GM12864 (cell line): ENCODE measurements around the gene MALRD1.

Experiments used
- DNase-seq: peaks from one replicate; pipeline ENCODE4 v3.0.0-alpha.2; 2011; ENCODE audit warnings: low read depth
- H3K4me3 ChIP-seq: 2 replicates; pipeline ENCODE4 v1.5.1; 2011; ENCODE audit warnings: mild to moderate bottlenecking, low read depth, low read length, control low read depth
- TF ChIP-seq, protein P1 (sequence below): IDR thresholded peaks from 2 replicates; pipeline ENCODE4 v1.5.1; 2011; ENCODE audit warnings: low read depth, mild to moderate bottlenecking, moderate library complexity, low read length, control low read depth, inconsistent platforms; ENCODE audit errors: missing control alignments

Gene MALRD1

DNA sequence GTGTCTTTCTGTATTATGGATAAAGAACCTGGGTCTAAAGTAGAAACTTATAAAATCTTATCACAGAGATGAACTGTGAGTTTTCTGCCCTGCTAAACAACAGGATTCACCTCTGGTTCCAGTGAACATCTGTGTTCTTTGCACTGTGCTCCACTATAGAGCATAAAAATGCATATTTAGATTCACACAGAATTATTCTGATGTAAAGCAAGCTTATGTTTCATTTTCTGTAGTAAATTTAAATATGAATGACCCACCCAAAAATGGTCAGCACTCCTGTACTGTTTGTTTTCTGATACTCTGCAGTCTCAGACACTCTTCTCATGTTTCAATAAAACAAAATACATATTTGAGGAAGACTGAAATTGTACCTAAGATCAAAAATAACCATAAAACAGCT, 563.2 kb downstream of the MALRD1 start:
- no peak overlapping the region for H3K4me3 ChIP-seq
- TF ChIP-seq, protein P1, sequence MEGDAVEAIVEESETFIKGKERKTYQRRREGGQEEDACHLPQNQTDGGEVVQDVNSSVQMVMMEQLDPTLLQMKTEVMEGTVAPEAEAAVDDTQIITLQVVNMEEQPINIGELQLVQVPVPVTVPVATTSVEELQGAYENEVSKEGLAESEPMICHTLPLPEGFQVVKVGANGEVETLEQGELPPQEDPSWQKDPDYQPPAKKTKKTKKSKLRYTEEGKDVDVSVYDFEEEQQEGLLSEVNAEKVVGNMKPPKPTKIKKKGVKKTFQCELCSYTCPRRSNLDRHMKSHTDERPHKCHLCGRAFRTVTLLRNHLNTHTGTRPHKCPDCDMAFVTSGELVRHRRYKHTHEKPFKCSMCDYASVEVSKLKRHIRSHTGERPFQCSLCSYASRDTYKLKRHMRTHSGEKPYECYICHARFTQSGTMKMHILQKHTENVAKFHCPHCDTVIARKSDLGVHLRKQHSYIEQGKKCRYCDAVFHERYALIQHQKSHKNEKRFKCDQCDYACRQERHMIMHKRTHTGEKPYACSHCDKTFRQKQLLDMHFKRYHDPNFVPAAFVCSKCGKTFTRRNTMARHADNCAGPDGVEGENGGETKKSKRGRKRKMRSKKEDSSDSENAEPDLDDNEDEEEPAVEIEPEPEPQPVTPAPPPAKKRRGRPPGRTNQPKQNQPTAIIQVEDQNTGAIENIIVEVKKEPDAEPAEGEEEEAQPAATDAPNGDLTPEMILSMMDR: no peak
- no peak for DNase-seq

DNA sequence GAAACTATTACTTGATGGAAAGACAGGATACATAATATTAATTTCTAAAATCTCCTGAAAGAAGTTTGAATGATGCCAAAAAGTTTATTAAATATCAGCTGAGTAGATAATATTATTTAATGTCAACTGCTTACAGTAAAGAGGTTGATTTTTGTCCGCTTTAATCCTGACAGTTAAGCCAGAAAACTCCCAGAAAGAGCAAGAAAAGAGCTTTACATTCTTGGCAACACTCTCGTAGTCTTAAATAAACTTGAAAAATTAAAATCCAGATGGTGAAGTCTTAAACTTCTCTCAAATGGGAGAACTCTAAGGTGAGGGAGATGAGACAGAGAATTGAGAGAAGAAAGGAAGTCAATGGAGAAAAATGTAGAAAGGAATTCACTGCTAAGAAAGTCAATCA, 568.4 kb downstream of the MALRD1 start:
- no peak overlapping the region for H3K4me3 ChIP-seq
- TF ChIP-seq, protein P1: no peak
- no peak for DNase-seq

DNA sequence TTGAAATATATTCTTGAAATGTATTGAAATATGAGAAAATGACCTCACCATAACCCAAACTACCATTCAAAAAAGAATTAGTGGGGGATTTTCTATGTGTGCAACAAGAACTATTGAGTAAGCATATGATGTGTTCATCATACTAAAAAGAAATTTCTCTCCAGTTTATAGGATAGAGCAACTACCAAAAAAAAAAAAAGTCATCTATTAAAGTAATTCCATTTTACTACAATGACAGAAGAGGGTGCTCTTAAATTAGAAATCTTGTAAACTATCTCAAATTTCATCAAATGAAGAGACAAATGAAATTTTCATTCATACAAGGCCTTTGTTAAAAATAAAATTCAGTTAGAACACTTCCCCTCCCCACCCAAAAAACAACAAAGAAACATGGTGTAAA, 572.2 kb downstream of the MALRD1 start:
- TF ChIP-seq, protein P1: no peak
- H3K4me3 ChIP-seq: no peak overlapping the region
- no peak for DNase-seq

DNA sequence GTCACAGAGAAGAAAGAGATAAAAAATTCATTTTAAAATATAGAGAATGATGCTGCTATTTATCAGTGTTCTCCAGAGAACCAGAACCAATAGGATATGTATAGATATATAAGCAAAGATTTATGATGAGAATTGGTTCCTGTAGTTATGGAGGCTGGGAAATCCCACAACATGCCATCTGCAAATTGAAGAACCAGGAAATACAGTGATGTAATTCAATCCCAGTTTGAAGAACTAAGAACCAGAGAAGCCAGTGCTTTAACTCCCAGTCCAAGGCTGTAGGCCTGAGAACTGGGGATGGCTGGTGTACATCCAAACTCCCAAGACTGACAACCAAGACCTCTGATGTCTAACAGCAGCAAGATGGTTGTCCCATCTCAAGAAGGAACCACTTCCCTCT, 574.7 kb downstream of the MALRD1 start:
- TF ChIP-seq, protein P1: no peak
- no peak for DNase-seq
- no peak overlapping the region for H3K4me3 ChIP-seq

DNA sequence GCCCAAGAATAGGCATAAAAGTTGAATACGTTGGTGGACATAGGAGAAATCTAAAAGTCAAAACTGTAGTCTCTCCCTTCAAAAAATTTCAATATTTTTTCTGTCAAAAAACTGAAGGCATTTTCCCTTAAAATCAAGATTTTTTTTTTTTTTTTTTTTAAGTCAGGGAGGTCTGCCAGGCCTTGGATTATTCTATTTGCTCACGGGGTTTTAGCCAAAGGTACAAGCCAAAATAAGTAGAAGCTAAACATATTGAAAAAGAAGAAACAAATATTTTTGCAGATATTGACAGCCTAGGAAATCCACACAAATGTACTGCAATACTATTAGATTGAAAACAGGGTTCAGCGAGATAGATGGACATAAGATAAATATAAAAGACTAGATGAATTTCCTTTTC, 577.6 kb downstream of the MALRD1 start:
- H3K4me3 ChIP-seq: no peak overlapping the region
- TF ChIP-seq, protein P1: no peak
- DNase-seq: no peak

DNA sequence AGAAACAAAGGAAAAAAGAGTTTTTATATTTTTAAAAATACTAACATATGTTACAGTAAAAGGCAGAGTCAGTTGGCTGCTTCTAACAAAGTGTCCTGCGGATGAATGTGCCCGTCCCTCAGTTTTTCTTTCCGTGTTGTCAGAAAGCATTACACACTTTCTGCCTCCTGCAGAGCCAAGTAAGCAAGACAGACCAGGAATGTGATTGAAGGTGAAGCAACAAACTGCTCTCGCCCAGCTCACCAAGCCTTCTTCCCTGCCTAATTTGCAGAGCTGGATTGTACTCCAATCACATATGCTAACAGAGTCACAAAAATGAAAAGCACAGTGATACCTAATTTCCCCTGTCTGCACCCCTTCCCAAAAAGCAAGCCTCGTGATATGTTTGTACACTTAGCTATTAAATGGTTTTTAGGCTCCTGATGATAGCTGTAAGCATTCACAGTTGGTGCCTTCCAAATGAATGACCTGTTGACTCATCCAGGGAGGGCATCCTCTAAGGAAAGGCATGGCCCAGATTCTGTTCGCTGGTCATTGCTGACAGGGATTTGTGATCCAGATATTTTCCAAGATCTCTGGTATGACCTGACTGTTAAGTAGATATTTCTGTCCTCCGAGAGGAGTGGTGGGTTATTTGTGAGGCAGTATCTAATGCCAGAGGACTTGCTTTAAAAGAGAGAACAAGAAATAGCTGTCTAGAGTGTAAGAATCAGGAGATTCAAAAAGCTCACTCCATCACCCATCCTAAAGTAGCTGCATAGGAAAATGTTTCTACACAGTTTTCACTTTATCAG, 580.4 kb downstream of the MALRD1 start:
- DNase-seq: no peak
- no peak overlapping the region for H3K4me3 ChIP-seq
- TF ChIP-seq, protein P1: no peak

DNA sequence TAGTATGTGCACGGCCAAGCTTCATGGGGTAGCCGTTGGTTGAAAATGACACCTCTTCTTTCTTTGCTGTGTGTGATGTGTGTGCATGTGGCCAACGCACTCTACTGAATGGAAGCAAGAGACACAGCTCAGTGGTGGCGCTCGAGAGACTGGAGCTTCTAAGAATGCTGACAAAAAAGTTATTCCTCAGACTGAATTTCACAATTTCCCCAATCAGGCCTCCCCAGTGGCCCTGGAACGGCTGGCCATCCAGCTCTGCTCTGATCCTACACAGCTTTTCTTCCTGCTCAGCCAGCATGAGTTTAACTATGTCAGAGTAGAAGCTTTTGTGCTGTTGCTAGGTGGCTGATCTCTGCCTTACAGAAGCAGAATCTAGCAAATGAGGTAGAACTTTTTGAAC, 581.0 kb downstream of the MALRD1 start:
- no peak overlapping the region for H3K4me3 ChIP-seq
- TF ChIP-seq, protein P1: no peak
- DNase-seq: no peak
